Calu3 (cell line): ENCODE data around the gene COL5A1. TPM values are rescaled to one million over a fixed set of nuclear protein-coding genes. Genes with fewer than 3 reads are reported as not detected.

ENCODE experiments used
- BruUV-seq: library from RNA; stranded (reverse); fragments of 400-500 nt; replicated peaks from 2 replicates; lab custom pipeline; 2021; lab: Mats Ljungman, UMichigan
- CTCF ChIA-PET: fragments of 300-600 bp; sonication (Branson Sonifier 250); formaldehyde crosslinking; loops from one replicate; lab custom pipeline; 2022; ENCODE audit warnings: antibody characterized with exemption; lab: Charles Lee
- DNase-seq: peaks from one replicate; pipeline ENCODE4 v3.0.0; 2022
- H3K27ac Mint-ChIP-seq: one replicate; pipeline ENCODE4 v1.8.0; 2022; ENCODE audit warnings: mixed read lengths; ENCODE audit not compliant: unreplicated experiment
- H3K27me3 Mint-ChIP-seq: one replicate; pipeline ENCODE4 v1.8.0; 2022; ENCODE audit warnings: mixed read lengths; ENCODE audit not compliant: unreplicated experiment
- H3K36me3 Mint-ChIP-seq: one replicate; pipeline ENCODE4 v1.8.0; 2022; ENCODE audit warnings: mild to moderate bottlenecking, moderate library complexity, mixed read lengths; ENCODE audit not compliant: insufficient read depth, unreplicated experiment
- H3K4me1 Mint-ChIP-seq: one replicate; pipeline ENCODE4 v1.8.0; 2022; ENCODE audit warnings: mild to moderate bottlenecking, low read depth, mixed read lengths; ENCODE audit not compliant: unreplicated experiment
- H3K4me3 Mint-ChIP-seq: one replicate; pipeline ENCODE4 v1.8.0; 2022; ENCODE audit warnings: mild to moderate bottlenecking, low read depth, moderate library complexity, mixed read lengths; ENCODE audit not compliant: unreplicated experiment
- H3K9me3 Mint-ChIP-seq: one replicate; pipeline ENCODE4 v1.8.0; 2022; ENCODE audit warnings: low read depth, mixed read lengths; ENCODE audit not compliant: unreplicated experiment
- CTCF ChIP-seq: fragments of 200-600 bp; IDR thresholded peaks from one replicate; pipeline ENCODE4 v1.8.0; 2022; ENCODE audit warnings: antibody characterized with exemption; ENCODE audit not compliant: unreplicated experiment
- intact Hi-C: fragments of 100-400 bp; cut with micrococcal nuclease; formaldehyde crosslinking; loops from one replicate; pipeline ENCODE4 v1.10.0; 2022; ENCODE audit not compliant: unreplicated experiment
- total RNA-seq: library from RNA; stranded (reverse); gene quantifications from 2 replicates; pipeline ENCODE4 v1.2.3, GENCODE V29; 2022

The COL5A1 gene
- total RNA-seq, 1 experiment from 2014 or later = not detected

DNA sequence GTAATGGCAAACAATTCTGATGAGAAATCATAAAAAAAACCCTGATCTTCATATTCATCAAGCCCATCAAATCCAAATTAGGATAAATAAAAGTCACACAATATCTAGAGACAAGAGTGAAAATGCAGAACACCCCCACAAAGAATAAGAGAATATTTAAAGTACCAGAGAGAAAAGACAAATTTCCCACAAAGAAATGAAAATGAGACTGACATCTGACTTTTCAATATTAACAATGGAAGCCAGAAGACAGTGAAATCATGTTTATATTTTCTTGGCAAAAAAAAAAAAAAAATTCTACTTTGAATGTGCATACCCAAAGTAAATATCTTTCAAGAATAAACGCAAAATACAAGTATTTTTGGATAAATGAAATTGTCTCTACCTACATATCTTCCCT is 28.9 kb upstream of the COL5A1 start:
- H3K4me1 Mint-ChIP-seq = no peaks in the 10 kb centered on the region
- H3K9me3 Mint-ChIP-seq = peaks cover 8% of the 10 kb centered on the region
- no peak for DNase-seq
- H3K27ac Mint-ChIP-seq = no peak overlapping the region
- H3K4me3 Mint-ChIP-seq = no peak overlapping the region
- no peak for TF ChIP-seq CTCF
- peaks cover 2% of the 10 kb centered on the region for H3K27me3 Mint-ChIP-seq
- no peaks in the 10 kb centered on the region for H3K36me3 Mint-ChIP-seq
- BruUV-seq = no TSS peak
- CTCF ChIA-PET = no interaction called here
- intact Hi-C loops = no loop called here

DNA sequence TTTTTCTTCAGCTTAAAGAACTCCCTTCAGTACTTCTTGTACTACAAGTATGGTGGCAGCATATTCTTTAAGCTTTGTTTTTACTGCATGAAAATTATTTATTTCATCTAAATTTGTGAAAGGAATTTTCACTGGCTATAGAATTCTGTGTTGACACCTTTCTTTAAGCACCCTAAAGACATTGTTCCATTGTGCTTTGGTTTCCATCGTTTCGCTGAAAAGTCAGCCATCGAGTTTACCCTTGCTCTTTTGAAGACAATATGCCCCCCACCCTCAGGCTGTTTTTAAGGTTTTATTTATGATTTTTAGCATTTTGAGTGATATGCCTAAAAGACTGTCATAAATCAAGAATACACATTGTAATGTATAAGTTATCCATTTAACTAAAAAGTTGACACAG is 27.3 kb upstream of the COL5A1 start:
- peaks cover 8% of the 10 kb centered on the region for H3K9me3 Mint-ChIP-seq
- H3K27me3 Mint-ChIP-seq = peaks cover 16% of the 10 kb centered on the region
- no peaks in the 10 kb centered on the region for H3K36me3 Mint-ChIP-seq
- BruUV-seq = no TSS peak
- no peaks in the 10 kb centered on the region for H3K4me1 Mint-ChIP-seq
- DNase-seq = no peak
- no peak for TF ChIP-seq CTCF
- H3K27ac Mint-ChIP-seq = no peak overlapping the region
- H3K4me3 Mint-ChIP-seq = no peak overlapping the region
- intact Hi-C loops = no loop called here
- CTCF ChIA-PET = no interaction called here

- peaks cover 8% of the 10 kb centered on the region for H3K9me3 Mint-ChIP-seq
- intact Hi-C loops = no loop called here
- CTCF ChIA-PET = no interaction called here
- no peak for TF ChIP-seq CTCF
- peaks cover 21% of the 10 kb centered on the region for H3K27me3 Mint-ChIP-seq
- H3K4me3 Mint-ChIP-seq = no peak overlapping the region
- no peak for DNase-seq
- no peaks in the 10 kb centered on the region for H3K36me3 Mint-ChIP-seq
- no peaks in the 10 kb centered on the region for H3K4me1 Mint-ChIP-seq
- BruUV-seq = no TSS peak
- no peak overlapping the region for H3K27ac Mint-ChIP-seq
Observed at GRCh38 chr9:134616341-134616740, 25.3 kb upstream of the COL5A1 start.

- Mint-ChIP-seq H3K27ac (no peak overlapping the region), H3K36me3 (no peaks in the 10 kb centered on the region), H3K4me1 (no peaks in the 10 kb centered on the region), H3K27me3 (peaks cover 30% of the 10 kb centered on the region), H3K4me3 (no peak overlapping the region), H3K9me3 (peaks cover 3% of the 10 kb centered on the region)
- no TSS peak for BruUV-seq
- DNase-seq = no peak
- CTCF ChIA-PET = no interaction called here
- intact Hi-C loops = no loop called here
- no peak for TF ChIP-seq CTCF
Observed at GRCh38 chr9:134617246-134617645, 24.4 kb upstream of the COL5A1 start.
